Umbilical cord (tissue), 2 donors: ENCODE measurements around the gene ZNF521. TPM values are rescaled to one million over a fixed set of nuclear protein-coding genes. Genes with fewer than 3 reads are reported as not detected.

Experiments
- DNase-seq: peaks from one replicate; pipeline ENCODE4 v3.0.0-alpha.2; 2015; ENCODE audit warnings: low spot score
- total RNA-seq: library from RNA; depleted of rRNA; stranded (reverse); fragments of >200 nt; gene quantifications from one replicate; pipeline ENCODE4 v1.2.3, GENCODE V29; 2014; ENCODE audit warnings: low replicate concordance; ENCODE audit not compliant: insufficient read depth

The ZNF521 gene
- total RNA-seq, 1 donor from 2014 or later: 50.6 TPM

GRCh38 chr18:25335676-25336075 is 16.3 kb downstream of the ZNF521 start:
- no peak for DNase-seq

- DNase-seq: no peak
Measured at GRCh38 chr18:25335062-25335461, 16.9 kb downstream of the ZNF521 start.

GRCh38 chr18:25334588-25334987 is 17.4 kb downstream of the ZNF521 start:
- DNase-seq: no peak

GRCh38 chr18:25332002-25332401 is 20.0 kb downstream of the ZNF521 start:
- DNase-seq: peak; percentile 31

- no peak for DNase-seq
Measured at GRCh38 chr18:25329783-25330182, 22.2 kb downstream of the ZNF521 start.

GRCh38 chr18:25327584-25327983 is 24.4 kb downstream of the ZNF521 start:
- peak; percentile 86 for DNase-seq

GRCh38 chr18:25326361-25326952 is 25.5 kb downstream of the ZNF521 start:
- peak; percentile 95 for DNase-seq

- DNase-seq: no peak
Measured at GRCh38 chr18:25322806-25323205, 29.2 kb downstream of the ZNF521 start.

- no peak for DNase-seq
Measured at GRCh38 chr18:25316381-25317018, 35.5 kb downstream of the ZNF521 start.

- DNase-seq: peak; percentile 67
Measured at GRCh38 chr18:25314838-25315190, 37.2 kb downstream of the ZNF521 start.

GRCh38 chr18:25314151-25314837 is 37.7 kb downstream of the ZNF521 start:
- no peak for DNase-seq

- no peak for DNase-seq
Measured at GRCh38 chr18:25313268-25313667, 38.7 kb downstream of the ZNF521 start.

GRCh38 chr18:25310045-25310444 is 41.9 kb downstream of the ZNF521 start:
- no peak for DNase-seq

- DNase-seq: no peak
Measured at GRCh38 chr18:25308381-25308780, 43.6 kb downstream of the ZNF521 start.

GRCh38 chr18:25307192-25307591 is 44.8 kb downstream of the ZNF521 start:
- DNase-seq: no peak

GRCh38 chr18:25306671-25307070 is 45.3 kb downstream of the ZNF521 start:
- DNase-seq: no peak

GRCh38 chr18:25305584-25305983 is 46.4 kb downstream of the ZNF521 start:
- DNase-seq: no peak

- DNase-seq: no peak
Measured at GRCh38 chr18:25300492-25300891, 51.5 kb downstream of the ZNF521 start.

GRCh38 chr18:25299426-25300300 is 52.3 kb downstream of the ZNF521 start:
- DNase-seq: no peak

- DNase-seq: peak; percentile 40
Measured at GRCh38 chr18:25298853-25299274, 53.1 kb downstream of the ZNF521 start.

GRCh38 chr18:25295624-25296138 is 56.3 kb downstream of the ZNF521 start:
- DNase-seq: no peak

GRCh38 chr18:25291150-25291549 is 60.8 kb downstream of the ZNF521 start:
- DNase-seq: no peak
